Measurements from ENCODE around the gene TOM1.

Gene TOM1

GRCh38 chr22:35317680-35318290 lies 18.1 kb downstream of the TOM1 start:
- DNase-seq: no peak
- peaks cover 24% of the 10 kb centered on the region for H3K4me1 Mint-ChIP-seq
- TF ChIP-seq, protein P1, sequence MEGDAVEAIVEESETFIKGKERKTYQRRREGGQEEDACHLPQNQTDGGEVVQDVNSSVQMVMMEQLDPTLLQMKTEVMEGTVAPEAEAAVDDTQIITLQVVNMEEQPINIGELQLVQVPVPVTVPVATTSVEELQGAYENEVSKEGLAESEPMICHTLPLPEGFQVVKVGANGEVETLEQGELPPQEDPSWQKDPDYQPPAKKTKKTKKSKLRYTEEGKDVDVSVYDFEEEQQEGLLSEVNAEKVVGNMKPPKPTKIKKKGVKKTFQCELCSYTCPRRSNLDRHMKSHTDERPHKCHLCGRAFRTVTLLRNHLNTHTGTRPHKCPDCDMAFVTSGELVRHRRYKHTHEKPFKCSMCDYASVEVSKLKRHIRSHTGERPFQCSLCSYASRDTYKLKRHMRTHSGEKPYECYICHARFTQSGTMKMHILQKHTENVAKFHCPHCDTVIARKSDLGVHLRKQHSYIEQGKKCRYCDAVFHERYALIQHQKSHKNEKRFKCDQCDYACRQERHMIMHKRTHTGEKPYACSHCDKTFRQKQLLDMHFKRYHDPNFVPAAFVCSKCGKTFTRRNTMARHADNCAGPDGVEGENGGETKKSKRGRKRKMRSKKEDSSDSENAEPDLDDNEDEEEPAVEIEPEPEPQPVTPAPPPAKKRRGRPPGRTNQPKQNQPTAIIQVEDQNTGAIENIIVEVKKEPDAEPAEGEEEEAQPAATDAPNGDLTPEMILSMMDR (IDR thresholded peaks at IDR 0.05): no peak
- peaks cover under 1% of the 10 kb centered on the region for H3K27me3 Mint-ChIP-seq (ENCODE audit: low read depth, poor library complexity)
- H3K9me3 Mint-ChIP-seq: no peaks in the 10 kb centered on the region
- no peak overlapping the region for H3K27ac Mint-ChIP-seq
- no peaks in the 10 kb centered on the region for H3K36me3 Mint-ChIP-seq (ENCODE audit: low read depth)
- no peak overlapping the region for H3K4me3 Mint-ChIP-seq

DNA sequence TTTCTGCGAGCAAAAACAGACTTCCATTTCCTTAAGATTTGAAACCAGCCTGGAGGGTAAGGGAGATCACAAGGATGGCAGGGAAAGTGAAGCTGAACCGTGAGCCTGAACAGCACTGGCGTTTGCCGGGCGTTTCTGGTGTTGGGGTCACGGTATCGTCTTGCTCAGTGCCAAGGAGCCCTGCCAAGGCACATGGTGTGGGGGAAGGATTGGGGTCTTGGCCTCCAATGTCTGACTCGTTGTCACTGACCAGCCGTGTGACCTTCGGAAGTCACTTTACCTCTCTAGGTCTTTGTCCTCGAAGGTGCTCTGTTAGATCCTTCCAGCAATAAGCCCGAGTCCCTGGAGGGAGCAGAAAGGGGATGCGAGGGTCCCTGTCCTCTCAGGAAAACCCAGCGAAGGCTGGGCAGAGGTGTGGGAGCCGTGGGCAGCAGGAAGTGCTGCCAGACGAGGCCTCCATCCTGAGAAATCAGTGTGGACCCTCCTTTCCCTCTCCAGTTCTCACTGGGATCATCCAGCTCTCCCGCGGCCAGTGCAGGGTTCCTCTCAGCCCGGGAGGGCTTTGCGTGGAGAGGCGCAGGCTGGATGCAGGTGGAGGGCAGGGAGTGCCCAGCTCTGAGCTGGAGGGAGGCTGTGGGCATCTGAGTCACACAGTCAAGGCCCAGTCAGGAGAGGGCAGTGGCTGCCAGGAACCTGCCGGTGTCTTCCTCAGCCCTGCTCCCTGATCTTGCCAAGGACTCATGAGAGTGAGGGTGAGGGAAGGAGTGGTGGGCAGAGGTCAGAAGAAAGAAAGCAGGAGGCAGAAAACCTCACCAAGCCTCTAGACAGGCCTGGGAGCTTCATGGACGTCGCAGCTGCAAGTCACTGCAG lies 18.9 kb downstream of the TOM1 start:
- Mint-ChIP-seq H3K4me3 (no peak overlapping the region), H3K27me3 (ENCODE audit: low read depth, poor library complexity) (no peaks in the 10 kb centered on the region), H3K36me3 (ENCODE audit: low read depth) (no peaks in the 10 kb centered on the region), H3K4me1 (peaks cover 16% of the 10 kb centered on the region), H3K9me3 (no peaks in the 10 kb centered on the region), H3K27ac (peak overlapping the region; percentile 36)
- DNase-seq: no peak
- TF ChIP-seq, protein P1 (IDR thresholded peaks at IDR 0.05): no peak

- Mint-ChIP-seq H3K4me1 (peaks cover 8% of the 10 kb centered on the region), H3K4me3 (no peak overlapping the region), H3K9me3 (no peaks in the 10 kb centered on the region), H3K36me3 (ENCODE audit: low read depth) (peaks cover 4% of the 10 kb centered on the region), H3K27me3 (ENCODE audit: low read depth, poor library complexity) (no peaks in the 10 kb centered on the region), H3K27ac (peak overlapping the region; percentile 36)
- TF ChIP-seq, protein P1 (IDR thresholded peaks at IDR 0.05): no peak
- no peak for DNase-seq
Measured at GRCh38 chr22:35319244-35319985, 19.7 kb downstream of the TOM1 start.

GRCh38 chr22:35322126-35322525 lies 22.4 kb downstream of the TOM1 start:
- H3K4me3 Mint-ChIP-seq: no peak overlapping the region
- H3K27ac Mint-ChIP-seq: no peak overlapping the region
- TF ChIP-seq, protein P1 (IDR thresholded peaks at IDR 0.05): no peak
- DNase-seq: no peak
- H3K27me3 Mint-ChIP-seq (ENCODE audit: low read depth, poor library complexity): no peaks in the 10 kb centered on the region
- H3K9me3 Mint-ChIP-seq: no peaks in the 10 kb centered on the region
- peaks cover 19% of the 10 kb centered on the region for H3K36me3 Mint-ChIP-seq (ENCODE audit: low read depth)
- no peaks in the 10 kb centered on the region for H3K4me1 Mint-ChIP-seq

DNA sequence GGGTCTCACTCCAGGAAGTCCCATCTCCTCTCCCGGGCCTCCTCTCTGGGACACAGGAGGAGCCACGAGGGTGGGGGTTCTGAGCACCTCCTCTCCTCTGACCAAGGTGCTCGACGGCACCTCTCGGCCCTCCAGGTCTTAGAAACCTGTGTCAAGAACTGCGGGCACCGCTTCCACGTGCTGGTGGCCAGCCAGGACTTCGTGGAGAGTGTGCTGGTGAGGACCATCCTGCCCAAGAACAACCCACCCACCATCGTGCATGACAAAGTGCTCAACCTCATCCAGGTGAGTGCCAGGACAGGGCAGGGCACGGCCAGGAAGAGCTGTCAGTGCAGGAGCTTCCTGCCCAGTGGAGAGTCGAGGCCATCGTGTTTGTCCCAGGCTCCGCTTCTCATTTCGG lies 23.2 kb downstream of the TOM1 start:
- DNase-seq: no peak
- Mint-ChIP-seq H3K9me3 (no peaks in the 10 kb centered on the region), H3K36me3 (ENCODE audit: low read depth) (peaks cover 21% of the 10 kb centered on the region), H3K27ac (no peak overlapping the region), H3K4me3 (no peak overlapping the region), H3K4me1 (no peaks in the 10 kb centered on the region), H3K27me3 (ENCODE audit: low read depth, poor library complexity) (no peaks in the 10 kb centered on the region)
- TF ChIP-seq, protein P1 (IDR thresholded peaks at IDR 0.05): no peak
